Endothelial cell (in vitro differentiated cells): Measurements from ENCODE around the gene AKNA. TPM values are rescaled to one million over a fixed set of nuclear protein-coding genes. Genes with fewer than 3 reads are reported as not detected.

Experiments
- DNase-seq: peaks from one replicate; pipeline ENCODE4 v3.0.0; 2021; ENCODE audit warnings: low spot score
- H3K27ac Mint-ChIP-seq: one replicate; pipeline ENCODE4 v1.8.0; 2021; ENCODE audit warnings: mixed read lengths, inconsistent platforms; ENCODE audit not compliant: unreplicated experiment
- H3K27me3 Mint-ChIP-seq: one replicate; pipeline ENCODE4 v1.8.0; 2021; ENCODE audit warnings: mild to moderate bottlenecking, moderate library complexity, mixed read lengths, inconsistent platforms; ENCODE audit not compliant: unreplicated experiment
- H3K36me3 Mint-ChIP-seq: one replicate; pipeline ENCODE4 v1.8.0; 2021; ENCODE audit warnings: mild to moderate bottlenecking, low read depth, mixed read lengths, inconsistent platforms; ENCODE audit not compliant: unreplicated experiment
- H3K4me1 Mint-ChIP-seq: one replicate; pipeline ENCODE4 v1.8.0; 2021; ENCODE audit warnings: mild to moderate bottlenecking, mixed read lengths, inconsistent platforms; ENCODE audit not compliant: unreplicated experiment
- H3K4me3 Mint-ChIP-seq: one replicate; pipeline ENCODE4 v1.8.0; 2021; ENCODE audit warnings: mild to moderate bottlenecking, mixed read lengths, inconsistent platforms; ENCODE audit not compliant: unreplicated experiment
- H3K9me3 Mint-ChIP-seq: one replicate; pipeline ENCODE4 v1.8.0; 2021; ENCODE audit warnings: mixed read lengths, inconsistent platforms; ENCODE audit not compliant: unreplicated experiment
- CTCF ChIP-seq: fragments of 200-600 bp; sonication (generic); IDR thresholded peaks from one replicate; pipeline ENCODE4 v1.5.0; 2021; ENCODE audit warnings: antibody characterized with exemption; ENCODE audit not compliant: unreplicated experiment
- total RNA-seq: library from RNA; stranded (reverse); fragmentation: NEBNext Ultra II Directional; extraction: Animal tissue kit (Norgen Biotek cat#: 25700); gene quantifications from one replicate; pipeline ENCODE4 v1.2.1, GENCODE V29; 2021; ENCODE audit not compliant: unreplicated experiment

Gene AKNA
- total RNA-seq, 1 donor from 2014 or later, result 79.1 TPM

GRCh38 chr9:114428466-114428865, 40.7 kb upstream of the AKNA start:
- H3K4me3 Mint-ChIP-seq, result no peak overlapping the region
- TF ChIP-seq CTCF, result no peak
- peaks cover 12% of the 10 kb centered on the region for H3K27me3 Mint-ChIP-seq
- H3K36me3 Mint-ChIP-seq, result no peaks in the 10 kb centered on the region
- no peaks in the 10 kb centered on the region for H3K9me3 Mint-ChIP-seq
- H3K4me1 Mint-ChIP-seq, result no peaks in the 10 kb centered on the region
- no peak for DNase-seq
- no peak overlapping the region for H3K27ac Mint-ChIP-seq

GRCh38 chr9:114427644-114428043, 39.9 kb upstream of the AKNA start:
- Mint-ChIP-seq H3K4me1 (no peaks in the 10 kb centered on the region), H3K36me3 (no peaks in the 10 kb centered on the region), H3K4me3 (no peak overlapping the region), H3K9me3 (no peaks in the 10 kb centered on the region), H3K27ac (no peak overlapping the region), H3K27me3 (peaks cover 17% of the 10 kb centered on the region)
- no peak for DNase-seq
- no peak for TF ChIP-seq CTCF

GRCh38 chr9:114426046-114426948, 38.5 kb upstream of the AKNA start:
- no peaks in the 10 kb centered on the region for H3K4me1 Mint-ChIP-seq
- no peak for TF ChIP-seq CTCF
- no peaks in the 10 kb centered on the region for H3K9me3 Mint-ChIP-seq
- DNase-seq, result no peak
- H3K27ac Mint-ChIP-seq, result no peak overlapping the region
- H3K36me3 Mint-ChIP-seq, result no peaks in the 10 kb centered on the region
- no peak overlapping the region for H3K4me3 Mint-ChIP-seq
- peaks cover 18% of the 10 kb centered on the region for H3K27me3 Mint-ChIP-seq

- H3K36me3 Mint-ChIP-seq, result no peaks in the 10 kb centered on the region
Measured at GRCh38 chr9:114425126-114425525, 37.3 kb upstream of the AKNA start.

More at GRCh38 chr9:114425126-114425525, 37.3 kb upstream of the AKNA start:
- no peaks in the 10 kb centered on the region for H3K4me1 Mint-ChIP-seq
- TF ChIP-seq CTCF, result no peak
- H3K9me3 Mint-ChIP-seq, result no peaks in the 10 kb centered on the region
- H3K27ac Mint-ChIP-seq, result no peak overlapping the region
- peaks cover 16% of the 10 kb centered on the region for H3K27me3 Mint-ChIP-seq
- DNase-seq, result no peak
- H3K4me3 Mint-ChIP-seq, result no peak overlapping the region
